ENCODE results near the gene TSPAN3.
A peak's percentile ranks its signal among the peaks of the same experiment; 100 is the strongest.

The TSPAN3 gene

GRCh38 chr15:77010857-77011256 is 60.1 kb downstream of the TSPAN3 start:
- H3K4me3 ChIP-seq (ENCODE audit: low read depth, low read length), result no peak overlapping the region
- TF ChIP-seq CTCF (IDR thresholded peaks at IDR 0.05; ENCODE audit: insufficient read depth, low read depth, low read length, missing control alignments), result no peak
- no peak for DNase-seq (ENCODE audit: low read depth)

- no peak for DNase-seq (ENCODE audit: low read depth)
- no peak for TF ChIP-seq CTCF (IDR thresholded peaks at IDR 0.05; ENCODE audit: insufficient read depth, low read depth, low read length, missing control alignments)
- H3K4me3 ChIP-seq (ENCODE audit: low read depth, low read length), result no peak overlapping the region
Measured at GRCh38 chr15:77010312-77010686, 60.6 kb downstream of the TSPAN3 start.

- no peak for TF ChIP-seq CTCF (IDR thresholded peaks at IDR 0.05; ENCODE audit: insufficient read depth, low read depth, low read length, missing control alignments)
- no peak overlapping the region for H3K4me3 ChIP-seq (ENCODE audit: low read depth, low read length)
- no peak for DNase-seq (ENCODE audit: low read depth)
Measured at GRCh38 chr15:77009646-77010311, 61.1 kb downstream of the TSPAN3 start.

- no peak for TF ChIP-seq CTCF (IDR thresholded peaks at IDR 0.05; ENCODE audit: insufficient read depth, low read depth, low read length, missing control alignments)
- H3K4me3 ChIP-seq (ENCODE audit: low read depth, low read length), result no peak overlapping the region
- no peak for DNase-seq (ENCODE audit: low read depth)
Measured at GRCh38 chr15:77009176-77009575, 61.7 kb downstream of the TSPAN3 start.

- no peak for TF ChIP-seq CTCF (IDR thresholded peaks at IDR 0.05; ENCODE audit: insufficient read depth, low read depth, low read length, missing control alignments)
- H3K4me3 ChIP-seq (ENCODE audit: low read depth, low read length), result no peak overlapping the region
- no peak for DNase-seq (ENCODE audit: low read depth)
Measured at GRCh38 chr15:77004189-77004588, 66.7 kb downstream of the TSPAN3 start.

- TF ChIP-seq CTCF (IDR thresholded peaks at IDR 0.05; ENCODE audit: insufficient read depth, low read depth, low read length, missing control alignments), result no peak
- peak; percentile 80 for DNase-seq (ENCODE audit: low read depth)
- no peak overlapping the region for H3K4me3 ChIP-seq (ENCODE audit: low read depth, low read length)
Measured at GRCh38 chr15:77002954-77003912, 67.7 kb downstream of the TSPAN3 start.
